Suprapubic skin (tissue), 4 donors: Measurements from ENCODE around the gene TNIK. TPM values are rescaled to one million over a fixed set of nuclear protein-coding genes. Genes with fewer than 3 reads are reported as not detected.

Experiments
- DNase-seq, 2 donors: peaks; one replicate each; pipeline ENCODE4 v3.0.0-alpha.2; 2019; ENCODE audit warnings: low spot score in 2 of 2
- H3K27ac ChIP-seq: fragments of 200-600 bp; sonication (generic); one replicate; pipeline ENCODE4 v1.5.1; 2019
- H3K27me3 ChIP-seq: fragments of 200-600 bp; sonication (generic); one replicate; pipeline ENCODE4 v1.5.1; 2019
- H3K36me3 ChIP-seq: fragments of 200-600 bp; sonication (generic); one replicate; pipeline ENCODE4 v1.5.1; 2019
- H3K4me1 ChIP-seq: fragments of 200-600 bp; sonication (generic); one replicate; pipeline ENCODE4 v1.5.1; 2019
- H3K4me3 ChIP-seq: fragments of 200-600 bp; sonication (generic); one replicate; pipeline ENCODE4 v1.5.1; 2019; ENCODE audit warnings: mild to moderate bottlenecking
- H3K9me3 ChIP-seq: fragments of 200-600 bp; sonication (generic); one replicate; pipeline ENCODE4 v1.5.1; 2019
- EP300 ChIP-seq: sonication (generic); formaldehyde crosslinking; IDR thresholded peaks from one replicate; pipeline ENCODE4 v1.6.1; 2017; ENCODE audit warnings: antibody characterized with exemption
- POLR2A ChIP-seq, 2 donors: fragments of 450-650 bp; IDR thresholded peaks; one replicate each; pipeline ENCODE4 v1.6.1; 2017; ENCODE audit warnings: antibody characterized with exemption in 2 of 2, mild to moderate bottlenecking in 2 of 2, moderate library complexity in 2 of 2
- POLR2AphosphoS5 ChIP-seq, 3 donors: sonication (generic); formaldehyde crosslinking; IDR thresholded peaks; one replicate each; pipeline ENCODE4 v1.6.1; 2017; ENCODE audit warnings: antibody characterized with exemption in 3 of 3
- WGBS: methylation state at CpG from one replicate; pipeline ENCODE4 v1.1.5; 2018; 5-methylcytosine and 5-hydroxymethylcytosine counted together
- total RNA-seq, 4 donors: library from RNA; depleted of rRNA; stranded (reverse); fragments of >200 nt; gene quantifications; one replicate each; pipeline ENCODE4 v1.1.0, GENCODE V29; 2016
- TF ChIP-seq, protein P1 (sequence below), 2 donors: fragments of 200-600 bp in 1 of 2; fragments of 450-650 bp in 1 of 2; sonication (generic) in 1 of 2; IDR thresholded peaks; one replicate each; pipeline ENCODE4 v1.5.1; 2016 to 2019; ENCODE audit warnings: antibody characterized with exemption in 2 of 2, mild to moderate bottlenecking in 1 of 2, moderate library complexity in 1 of 2

TNIK gene
- total RNA-seq, 4 donors from 2014 or later, result 2.0 to 4.3 (median 3.1) TPM

GRCh38 chr3:171059978-171060377, 400.2 kb downstream of the TNIK start:
- Histone ChIP-seq H3K27ac (no peak overlapping the region), H3K36me3 (no peaks in the 10 kb centered on the region), H3K9me3 (no peaks in the 10 kb centered on the region), H3K4me1 (no peaks in the 10 kb centered on the region), H3K27me3 (no peaks in the 10 kb centered on the region), H3K4me3 (no peak overlapping the region)
- TF ChIP-seq, protein P1, sequence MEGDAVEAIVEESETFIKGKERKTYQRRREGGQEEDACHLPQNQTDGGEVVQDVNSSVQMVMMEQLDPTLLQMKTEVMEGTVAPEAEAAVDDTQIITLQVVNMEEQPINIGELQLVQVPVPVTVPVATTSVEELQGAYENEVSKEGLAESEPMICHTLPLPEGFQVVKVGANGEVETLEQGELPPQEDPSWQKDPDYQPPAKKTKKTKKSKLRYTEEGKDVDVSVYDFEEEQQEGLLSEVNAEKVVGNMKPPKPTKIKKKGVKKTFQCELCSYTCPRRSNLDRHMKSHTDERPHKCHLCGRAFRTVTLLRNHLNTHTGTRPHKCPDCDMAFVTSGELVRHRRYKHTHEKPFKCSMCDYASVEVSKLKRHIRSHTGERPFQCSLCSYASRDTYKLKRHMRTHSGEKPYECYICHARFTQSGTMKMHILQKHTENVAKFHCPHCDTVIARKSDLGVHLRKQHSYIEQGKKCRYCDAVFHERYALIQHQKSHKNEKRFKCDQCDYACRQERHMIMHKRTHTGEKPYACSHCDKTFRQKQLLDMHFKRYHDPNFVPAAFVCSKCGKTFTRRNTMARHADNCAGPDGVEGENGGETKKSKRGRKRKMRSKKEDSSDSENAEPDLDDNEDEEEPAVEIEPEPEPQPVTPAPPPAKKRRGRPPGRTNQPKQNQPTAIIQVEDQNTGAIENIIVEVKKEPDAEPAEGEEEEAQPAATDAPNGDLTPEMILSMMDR (IDR thresholded peaks at IDR 0.05), result no peak
- TF ChIP-seq POLR2A (IDR thresholded peaks at IDR 0.05) (no peak), EP300 (no peak), POLR2AphosphoS5 (IDR thresholded peaks at IDR 0.05) (no peak)
- 80% methylated on average over 3 of the region's 3 CpGs for WGBS
- DNase-seq, result no peak

- no peaks in the 10 kb centered on the region for H3K27me3 ChIP-seq
- DNase-seq, result no peak
- no peaks in the 10 kb centered on the region for H3K4me1 ChIP-seq
- TF ChIP-seq POLR2AphosphoS5 (IDR thresholded peaks at IDR 0.05) (no peak), POLR2A (IDR thresholded peaks at IDR 0.05) (no peak), EP300 (no peak)
- TF ChIP-seq, protein P1 (IDR thresholded peaks at IDR 0.05), result no peak
- no peak overlapping the region for H3K4me3 ChIP-seq
- no peaks in the 10 kb centered on the region for H3K9me3 ChIP-seq
- H3K27ac ChIP-seq, result no peak overlapping the region
- H3K36me3 ChIP-seq, result no peaks in the 10 kb centered on the region
Observed at GRCh38 chr3:171058873-171059603, 401.2 kb downstream of the TNIK start.

DNA sequence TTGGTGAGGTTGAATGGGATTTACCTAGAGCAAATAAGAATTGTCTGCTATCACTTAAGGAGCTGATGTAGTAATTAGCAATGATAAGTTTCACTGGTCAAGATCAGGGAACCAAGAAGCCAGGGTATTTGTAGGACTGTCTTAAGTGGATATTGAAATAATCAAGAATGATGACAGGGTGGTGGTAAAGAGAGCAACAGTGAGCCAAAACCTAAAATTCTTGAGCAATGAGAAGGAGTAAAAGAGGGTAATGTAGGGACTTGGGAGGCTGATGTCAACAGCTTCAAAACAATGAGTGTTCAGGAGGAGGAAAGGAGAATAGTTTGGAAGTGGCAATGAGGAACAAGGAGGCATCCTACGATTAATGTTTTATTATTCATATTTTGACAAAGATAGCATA, 402.1 kb downstream of the TNIK start:
- H3K9me3 ChIP-seq, result no peaks in the 10 kb centered on the region
- TF ChIP-seq POLR2AphosphoS5 (IDR thresholded peaks at IDR 0.05) (no peak), EP300 (no peak), POLR2A (IDR thresholded peaks at IDR 0.05) (no peak)
- TF ChIP-seq, protein P1 (IDR thresholded peaks at IDR 0.05), result no peak
- no peaks in the 10 kb centered on the region for H3K27me3 ChIP-seq
- H3K36me3 ChIP-seq, result no peaks in the 10 kb centered on the region
- H3K4me3 ChIP-seq, result no peak overlapping the region
- H3K4me1 ChIP-seq, result no peaks in the 10 kb centered on the region
- DNase-seq, result no peak
- WGBS, result 94% methylated on average over 1 of the region's 1 CpG
- no peak overlapping the region for H3K27ac ChIP-seq

GRCh38 chr3:171057072-171057471, 403.1 kb downstream of the TNIK start:
- Histone ChIP-seq H3K4me1 (no peaks in the 10 kb centered on the region), H3K9me3 (no peaks in the 10 kb centered on the region), H3K4me3 (no peak overlapping the region), H3K36me3 (no peaks in the 10 kb centered on the region), H3K27me3 (no peaks in the 10 kb centered on the region), H3K27ac (no peak overlapping the region)
- WGBS, result 87% methylated on average over 1 of the region's 1 CpG
- TF ChIP-seq POLR2AphosphoS5 (IDR thresholded peaks at IDR 0.05), result no peak
- no peak for TF ChIP-seq EP300
- no peak for TF ChIP-seq POLR2A (IDR thresholded peaks at IDR 0.05)
- TF ChIP-seq, protein P1 (IDR thresholded peaks at IDR 0.05), result no peak
- no peak for DNase-seq

GRCh38 chr3:171056528-171056927, 403.7 kb downstream of the TNIK start:
- Histone ChIP-seq H3K27ac (no peak overlapping the region), H3K36me3 (no peaks in the 10 kb centered on the region), H3K4me3 (no peak overlapping the region), H3K9me3 (no peaks in the 10 kb centered on the region), H3K27me3 (no peaks in the 10 kb centered on the region), H3K4me1 (no peaks in the 10 kb centered on the region)
- TF ChIP-seq POLR2AphosphoS5 (IDR thresholded peaks at IDR 0.05) (no peak), POLR2A (IDR thresholded peaks at IDR 0.05) (no peak), EP300 (no peak)
- TF ChIP-seq, protein P1 (IDR thresholded peaks at IDR 0.05), result no peak
- 81% methylated on average over 5 of the region's 5 CpGs for WGBS
- DNase-seq, result no peak
